ENCODE results near the gene HYAL3. TPM values are rescaled to one million over a fixed set of nuclear protein-coding genes. Genes with fewer than 3 reads are reported as not detected.
A peak's percentile ranks its signal among the peaks of the same experiment; 100 is the strongest.

The HYAL3 gene
- total and polyA plus RNA-seq, 2 of the 13 experiments (the other 11 are each of a cell fraction or from before 2014, with no cell fraction given) = 5.5 to 10.4 TPM

DNA sequence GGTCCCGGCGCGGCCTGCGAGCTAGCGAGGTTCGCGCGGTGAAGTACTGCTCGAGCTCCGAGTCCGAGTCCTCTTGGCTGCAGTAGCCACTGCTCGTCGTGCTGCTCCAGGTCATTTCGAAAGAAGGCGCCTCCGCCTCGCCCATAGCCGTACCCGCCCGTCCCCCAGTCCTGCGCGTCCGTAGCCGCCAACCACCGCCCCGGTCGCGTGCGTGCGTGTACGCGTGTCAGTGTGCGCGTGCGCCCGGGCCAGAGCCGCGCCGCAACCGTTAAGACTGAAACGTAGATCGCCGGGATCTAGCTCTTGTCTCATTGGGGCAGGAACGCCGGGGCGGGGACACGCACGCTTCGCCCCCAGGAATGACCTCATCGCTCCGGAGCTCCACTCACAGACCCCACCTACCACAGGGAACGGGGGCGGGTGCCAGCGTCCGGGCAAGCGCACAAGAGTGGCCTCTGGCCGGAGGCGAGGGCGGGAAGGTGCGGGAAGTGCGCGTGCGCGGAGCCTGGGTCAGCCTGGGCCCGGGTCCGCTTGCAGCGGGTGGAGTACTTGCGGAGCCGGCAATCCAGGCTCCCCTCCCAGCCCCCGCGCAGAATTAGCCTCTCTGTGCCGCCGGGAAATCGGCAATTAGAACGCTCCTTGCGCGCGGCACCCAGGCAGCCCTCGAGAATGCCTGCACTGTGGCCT, 38.1 kb upstream of the HYAL3 start (continued):
- TF ChIP-seq, protein P1, sequence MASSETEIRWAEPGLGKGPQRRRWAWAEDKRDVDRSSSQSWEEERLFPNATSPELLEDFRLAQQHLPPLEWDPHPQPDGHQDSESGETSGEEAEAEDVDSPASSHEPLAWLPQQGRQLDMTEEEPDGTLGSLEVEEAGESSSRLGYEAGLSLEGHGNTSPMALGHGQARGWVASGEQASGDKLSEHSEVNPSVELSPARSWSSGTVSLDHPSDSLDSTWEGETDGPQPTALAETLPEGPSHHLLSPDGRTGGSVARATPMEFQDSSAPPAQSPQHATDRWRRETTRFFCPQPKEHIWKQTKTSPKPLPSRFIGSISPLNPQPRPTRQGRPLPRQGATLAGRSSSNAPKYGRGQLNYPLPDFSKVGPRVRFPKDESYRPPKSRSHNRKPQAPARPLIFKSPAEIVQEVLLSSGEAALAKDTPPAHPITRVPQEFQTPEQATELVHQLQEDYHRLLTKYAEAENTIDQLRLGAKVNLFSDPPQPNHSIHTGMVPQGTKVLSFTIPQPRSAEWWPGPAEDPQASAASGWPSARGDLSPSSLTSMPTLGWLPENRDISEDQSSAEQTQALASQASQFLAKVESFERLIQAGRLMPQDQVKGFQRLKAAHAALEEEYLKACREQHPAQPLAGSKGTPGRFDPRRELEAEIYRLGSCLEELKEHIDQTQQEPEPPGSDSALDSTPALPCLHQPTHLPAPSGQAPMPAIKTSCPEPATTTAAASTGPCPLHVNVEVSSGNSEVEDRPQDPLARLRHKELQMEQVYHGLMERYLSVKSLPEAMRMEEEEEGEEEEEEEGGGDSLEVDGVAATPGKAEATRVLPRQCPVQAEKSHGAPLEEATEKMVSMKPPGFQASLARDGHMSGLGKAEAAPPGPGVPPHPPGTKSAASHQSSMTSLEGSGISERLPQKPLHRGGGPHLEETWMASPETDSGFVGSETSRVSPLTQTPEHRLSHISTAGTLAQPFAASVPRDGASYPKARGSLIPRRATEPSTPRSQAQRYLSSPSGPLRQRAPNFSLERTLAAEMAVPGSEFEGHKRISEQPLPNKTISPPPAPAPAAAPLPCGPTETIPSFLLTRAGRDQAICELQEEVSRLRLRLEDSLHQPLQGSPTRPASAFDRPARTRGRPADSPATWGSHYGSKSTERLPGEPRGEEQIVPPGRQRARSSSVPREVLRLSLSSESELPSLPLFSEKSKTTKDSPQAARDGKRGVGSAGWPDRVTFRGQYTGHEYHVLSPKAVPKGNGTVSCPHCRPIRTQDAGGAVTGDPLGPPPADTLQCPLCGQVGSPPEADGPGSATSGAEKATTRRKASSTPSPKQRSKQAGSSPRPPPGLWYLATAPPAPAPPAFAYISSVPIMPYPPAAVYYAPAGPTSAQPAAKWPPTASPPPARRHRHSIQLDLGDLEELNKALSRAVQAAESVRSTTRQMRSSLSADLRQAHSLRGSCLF (CRISPR knock-in tag; IDR thresholded peaks at IDR 0.05; ENCODE audit: borderline replicate concordance) = no peak
- TF ChIP-seq, protein P2, sequence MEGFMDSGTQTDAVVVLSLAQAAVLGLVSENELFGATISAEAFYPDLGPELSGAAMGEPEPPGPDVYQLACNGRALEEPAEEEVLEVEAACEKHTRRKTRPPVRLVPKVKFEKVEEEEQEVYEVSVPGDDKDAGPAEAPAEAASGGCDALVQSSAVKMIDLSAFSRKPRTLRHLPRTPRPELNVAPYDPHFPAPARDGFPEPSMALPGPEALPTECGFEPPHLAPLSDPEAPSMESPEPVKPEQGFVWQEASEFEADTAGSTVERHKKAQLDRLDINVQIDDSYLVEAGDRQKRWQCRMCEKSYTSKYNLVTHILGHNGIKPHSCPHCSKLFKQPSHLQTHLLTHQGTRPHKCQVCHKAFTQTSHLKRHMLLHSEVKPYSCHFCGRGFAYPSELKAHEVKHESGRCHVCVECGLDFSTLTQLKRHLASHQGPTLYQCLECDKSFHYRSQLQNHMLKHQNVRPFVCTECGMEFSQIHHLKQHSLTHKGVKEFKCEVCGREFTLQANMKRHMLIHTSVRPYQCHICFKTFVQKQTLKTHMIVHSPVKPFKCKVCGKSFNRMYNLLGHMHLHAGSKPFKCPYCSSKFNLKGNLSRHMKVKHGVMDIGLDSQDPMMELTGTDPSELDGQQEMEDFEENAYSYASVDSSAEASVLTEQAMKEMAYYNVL (CRISPR knock-in tag; IDR thresholded peaks at IDR 0.05; ENCODE audit: borderline replicate concordance) = no peak
- peak; percentile 62 for TF ChIP-seq TBX2 (CRISPR knock-in tag; IDR thresholded peaks at IDR 0.05; ENCODE audit: borderline replicate concordance)
- no peak for TF ChIP-seq SRSF1 (optimal IDR thresholded peaks at IDR 0.05; ENCODE audit: low read depth, low read length)
- TF ChIP-seq, protein P3, sequence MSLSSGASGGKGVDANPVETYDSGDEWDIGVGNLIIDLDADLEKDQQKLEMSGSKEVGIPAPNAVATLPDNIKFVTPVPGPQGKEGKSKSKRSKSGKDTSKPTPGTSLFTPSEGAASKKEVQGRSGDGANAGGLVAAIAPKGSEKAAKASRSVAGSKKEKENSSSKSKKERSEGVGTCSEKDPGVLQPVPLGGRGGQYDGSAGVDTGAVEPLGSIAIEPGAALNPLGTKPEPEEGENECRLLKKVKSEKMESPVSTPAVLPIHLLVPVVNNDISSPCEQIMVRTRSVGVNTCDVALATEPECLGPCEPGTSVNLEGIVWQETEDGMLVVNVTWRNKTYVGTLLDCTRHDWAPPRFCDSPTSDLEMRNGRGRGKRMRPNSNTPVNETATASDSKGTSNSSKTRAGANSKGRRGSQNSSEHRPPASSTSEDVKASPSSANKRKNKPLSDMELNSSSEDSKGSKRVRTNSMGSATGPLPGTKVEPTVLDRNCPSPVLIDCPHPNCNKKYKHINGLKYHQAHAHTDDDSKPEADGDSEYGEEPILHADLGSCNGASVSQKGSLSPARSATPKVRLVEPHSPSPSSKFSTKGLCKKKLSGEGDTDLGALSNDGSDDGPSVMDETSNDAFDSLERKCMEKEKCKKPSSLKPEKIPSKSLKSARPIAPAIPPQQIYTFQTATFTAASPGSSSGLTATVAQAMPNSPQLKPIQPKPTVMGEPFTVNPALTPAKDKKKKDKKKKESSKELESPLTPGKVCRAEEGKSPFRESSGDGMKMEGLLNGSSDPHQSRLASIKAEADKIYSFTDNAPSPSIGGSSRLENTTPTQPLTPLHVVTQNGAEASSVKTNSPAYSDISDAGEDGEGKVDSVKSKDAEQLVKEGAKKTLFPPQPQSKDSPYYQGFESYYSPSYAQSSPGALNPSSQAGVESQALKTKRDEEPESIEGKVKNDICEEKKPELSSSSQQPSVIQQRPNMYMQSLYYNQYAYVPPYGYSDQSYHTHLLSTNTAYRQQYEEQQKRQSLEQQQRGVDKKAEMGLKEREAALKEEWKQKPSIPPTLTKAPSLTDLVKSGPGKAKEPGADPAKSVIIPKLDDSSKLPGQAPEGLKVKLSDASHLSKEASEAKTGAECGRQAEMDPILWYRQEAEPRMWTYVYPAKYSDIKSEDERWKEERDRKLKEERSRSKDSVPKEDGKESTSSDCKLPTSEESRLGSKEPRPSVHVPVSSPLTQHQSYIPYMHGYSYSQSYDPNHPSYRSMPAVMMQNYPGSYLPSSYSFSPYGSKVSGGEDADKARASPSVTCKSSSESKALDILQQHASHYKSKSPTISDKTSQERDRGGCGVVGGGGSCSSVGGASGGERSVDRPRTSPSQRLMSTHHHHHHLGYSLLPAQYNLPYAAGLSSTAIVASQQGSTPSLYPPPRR (CRISPR knock-in tag; IDR thresholded peaks at IDR 0.05; ENCODE audit: borderline replicate concordance) = peak; percentile 12; the same call in 1 of the 2 replicates
- TF ChIP-seq ZNF816 (CRISPR knock-in tag; IDR thresholded peaks at IDR 0.05; ENCODE audit: borderline replicate concordance) = no peak
- peak; percentile 83 for TF ChIP-seq PHF8 (CRISPR knock-in tag; IDR thresholded peaks at IDR 0.05)
- TF ChIP-seq PHF5A (CRISPR knock-in tag; IDR thresholded peaks at IDR 0.05; ENCODE audit: low read depth, unreplicated experiment) = peak; percentile 34
- TF ChIP-seq CC2D1A (CRISPR knock-in tag; IDR thresholded peaks at IDR 0.05) = no peak
- TF ChIP-seq ATAD3A (CRISPR knock-in tag; IDR thresholded peaks at IDR 0.05) = no peak
- TF ChIP-seq, protein P4, sequence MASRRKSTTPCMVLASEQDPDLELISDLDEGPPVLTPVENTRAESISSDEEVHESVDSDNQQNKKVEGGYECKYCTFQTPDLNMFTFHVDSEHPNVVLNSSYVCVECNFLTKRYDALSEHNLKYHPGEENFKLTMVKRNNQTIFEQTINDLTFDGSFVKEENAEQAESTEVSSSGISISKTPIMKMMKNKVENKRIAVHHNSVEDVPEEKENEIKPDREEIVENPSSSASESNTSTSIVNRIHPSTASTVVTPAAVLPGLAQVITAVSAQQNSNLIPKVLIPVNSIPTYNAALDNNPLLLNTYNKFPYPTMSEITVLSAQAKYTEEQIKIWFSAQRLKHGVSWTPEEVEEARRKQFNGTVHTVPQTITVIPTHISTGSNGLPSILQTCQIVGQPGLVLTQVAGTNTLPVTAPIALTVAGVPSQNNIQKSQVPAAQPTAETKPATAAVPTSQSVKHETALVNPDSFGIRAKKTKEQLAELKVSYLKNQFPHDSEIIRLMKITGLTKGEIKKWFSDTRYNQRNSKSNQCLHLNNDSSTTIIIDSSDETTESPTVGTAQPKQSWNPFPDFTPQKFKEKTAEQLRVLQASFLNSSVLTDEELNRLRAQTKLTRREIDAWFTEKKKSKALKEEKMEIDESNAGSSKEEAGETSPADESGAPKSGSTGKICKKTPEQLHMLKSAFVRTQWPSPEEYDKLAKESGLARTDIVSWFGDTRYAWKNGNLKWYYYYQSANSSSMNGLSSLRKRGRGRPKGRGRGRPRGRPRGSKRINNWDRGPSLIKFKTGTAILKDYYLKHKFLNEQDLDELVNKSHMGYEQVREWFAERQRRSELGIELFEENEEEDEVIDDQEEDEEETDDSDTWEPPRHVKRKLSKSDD (CRISPR knock-in tag; IDR thresholded peaks at IDR 0.05; ENCODE audit: low read depth) = 0 out of 2 replicates have a peak, but pooled peaks have one; percentile 9
- no peak; the same call in 1 of the 2 replicates for TF ChIP-seq CBX5 (CRISPR knock-in tag; IDR thresholded peaks at IDR 0.05; ENCODE audit: borderline replicate concordance)
- TF ChIP-seq ZBTB1 (CRISPR knock-in tag; IDR thresholded peaks at IDR 0.05; ENCODE audit: borderline replicate concordance) = no peak
